GM19240 (cell line): ENCODE results near the gene CHD3.
"Not testable (repeated sequence)": the region's sequence is repeated elsewhere in the genome, so short reads cannot be mapped to it uniquely, and the experiment has no call there.

Experiments used
- DNase-seq: peaks from one replicate; pipeline ENCODE4 v3.0.0; 2011; ENCODE audit warnings: low spot score; ENCODE audit not compliant: insufficient read length

CHD3 gene

GRCh38 chr17:7849751-7850504, 38.7 kb upstream of the CHD3 start:
- no peak for DNase-seq

- DNase-seq = no peak
These were observed 37.7 kb upstream of the CHD3 start for GRCh38 chr17:7850701-7851437.

DNA sequence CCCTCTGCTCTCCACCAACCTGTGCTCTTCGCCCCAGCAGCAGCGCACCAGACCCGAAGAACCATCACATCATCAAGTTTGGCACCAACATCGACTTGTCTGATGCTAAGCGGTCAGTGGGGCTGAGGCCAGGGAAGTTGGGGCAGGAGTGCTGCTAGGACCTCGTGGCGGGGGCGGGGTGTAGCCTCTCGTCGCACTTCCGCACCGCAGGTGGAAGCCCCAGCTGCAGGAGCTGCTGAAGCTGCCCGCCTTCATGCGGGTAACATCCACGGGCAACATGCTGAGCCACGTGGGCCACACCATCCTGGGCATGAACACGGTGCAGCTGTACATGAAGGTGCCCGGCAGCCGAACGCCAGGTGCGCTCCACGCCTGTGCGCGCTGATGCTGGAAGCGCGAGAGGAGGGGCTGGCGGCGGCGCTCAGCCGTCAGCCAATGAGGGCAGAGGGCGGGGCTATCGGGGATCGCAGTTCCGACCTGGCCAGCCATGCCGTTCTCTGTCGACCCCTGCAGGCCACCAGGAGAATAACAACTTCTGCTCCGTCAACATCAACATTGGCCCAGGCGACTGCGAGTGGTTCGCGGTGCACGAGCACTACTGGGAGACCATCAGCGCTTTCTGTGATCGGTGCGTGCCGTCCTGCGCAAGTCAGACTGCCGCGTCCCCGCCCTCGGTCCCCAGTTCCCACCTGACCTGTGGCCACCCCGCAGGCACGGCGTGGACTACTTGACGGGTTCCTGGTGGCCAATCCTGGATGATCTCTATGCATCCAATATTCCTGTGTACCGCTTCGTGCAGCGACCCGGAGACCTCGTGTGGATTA, 36.9 kb upstream of the CHD3 start:
- peak; percentile 92 for DNase-seq

DNA sequence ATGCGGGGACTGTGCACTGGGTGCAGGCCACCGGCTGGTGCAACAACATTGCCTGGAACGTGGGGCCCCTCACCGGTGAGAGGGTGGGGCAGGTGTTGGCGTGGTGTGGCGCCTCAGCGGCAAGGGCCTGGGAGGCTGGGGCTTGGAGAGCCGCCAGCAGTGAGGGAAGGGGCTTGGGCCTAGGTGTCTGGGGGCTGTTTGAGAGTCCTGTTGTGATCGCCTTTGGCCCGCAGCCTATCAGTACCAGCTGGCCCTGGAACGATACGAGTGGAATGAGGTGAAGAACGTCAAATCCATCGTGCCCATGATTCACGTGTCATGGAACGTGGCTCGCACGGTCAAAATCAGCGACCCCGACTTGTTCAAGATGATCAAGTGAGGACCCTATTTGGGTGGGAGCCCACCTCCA, 36.3 kb upstream of the CHD3 start:
- DNase-seq = no peak

DNA sequence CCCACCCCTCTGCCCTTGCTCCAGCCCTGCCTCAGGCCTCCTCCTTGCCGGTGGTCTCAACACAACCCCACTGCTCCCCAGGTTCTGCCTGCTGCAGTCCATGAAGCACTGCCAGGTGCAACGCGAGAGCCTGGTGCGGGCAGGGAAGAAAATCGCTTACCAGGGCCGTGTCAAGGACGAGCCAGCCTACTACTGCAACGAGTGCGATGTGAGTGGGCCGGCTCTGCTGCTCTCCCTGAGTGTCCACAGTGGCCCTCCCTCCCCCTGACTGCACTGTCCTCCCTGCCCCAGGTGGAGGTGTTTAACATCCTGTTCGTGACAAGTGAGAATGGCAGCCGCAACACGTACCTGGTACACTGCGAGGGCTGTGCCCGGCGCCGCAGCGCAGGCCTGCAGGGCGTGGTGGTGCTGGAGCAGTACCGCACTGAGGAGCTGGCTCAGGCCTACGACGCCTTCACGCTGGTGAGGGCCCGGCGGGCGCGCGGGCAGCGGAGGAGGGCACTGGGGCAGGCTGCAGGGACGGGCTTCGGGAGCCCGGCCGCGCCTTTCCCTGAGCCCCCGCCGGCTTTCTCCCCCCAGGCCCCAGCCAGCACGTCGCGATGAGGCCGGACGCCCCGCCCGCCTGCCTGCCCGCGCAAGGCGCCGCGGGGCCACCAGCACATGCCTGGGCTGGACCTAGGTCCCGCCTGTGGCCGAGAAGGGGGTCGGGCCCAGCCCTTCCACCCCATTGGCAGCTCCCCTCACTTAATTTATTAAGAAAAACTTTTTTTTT, 35.5 kb upstream of the CHD3 start:
- DNase-seq = no peak

GRCh38 chr17:7853691-7854038, 34.9 kb upstream of the CHD3 start:
- DNase-seq = no peak

DNA sequence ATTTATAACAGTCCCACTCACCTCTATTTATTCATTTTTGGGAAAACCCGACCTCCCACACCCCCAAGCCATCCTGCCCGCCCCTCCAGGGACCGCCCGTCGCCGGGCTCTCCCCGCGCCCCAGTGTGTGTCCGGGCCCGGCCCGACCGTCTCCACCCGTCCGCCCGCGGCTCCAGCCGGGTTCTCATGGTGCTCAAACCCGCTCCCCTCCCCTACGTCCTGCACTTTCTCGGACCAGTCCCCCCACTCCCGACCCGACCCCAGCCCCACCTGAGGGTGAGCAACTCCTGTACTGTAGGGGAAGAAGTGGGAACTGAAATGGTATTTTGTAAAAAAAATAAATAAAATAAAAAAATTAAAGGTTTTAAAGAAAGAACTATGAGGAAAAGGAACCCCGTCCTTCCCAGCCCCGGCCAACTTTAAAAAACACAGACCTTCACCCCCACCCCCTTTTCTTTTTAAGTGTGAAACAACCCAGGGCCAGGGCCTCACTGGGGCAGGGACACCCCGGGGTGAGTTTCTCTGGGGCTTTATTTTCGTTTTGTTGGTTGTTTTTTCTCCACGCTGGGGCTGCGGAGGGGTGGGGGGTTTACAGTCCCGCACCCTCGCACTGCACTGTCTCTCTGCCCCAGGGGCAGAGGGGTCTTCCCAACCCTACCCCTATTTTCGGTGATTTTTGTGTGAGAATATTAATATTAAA, 34.4 kb upstream of the CHD3 start:
- no peak for DNase-seq

- DNase-seq = no peak
These were observed 33.5 kb upstream of the CHD3 start, which contains the start of gene TMEM88 for GRCh38 chr17:7854851-7855659. Gene TMEM88 (plus strand): TSS chr17:7855066. CDS start chr17:7855075, 9 bp downstream.

GRCh38 chr17:7855660-7856010, 33.0 kb upstream of the CHD3 start:
- DNase-seq = no peak

- DNase-seq = no peak
These were observed 32.4 kb upstream of the CHD3 start for GRCh38 chr17:7856011-7856810.

- peak; percentile 95 for DNase-seq
These were observed 31.5 kb upstream of the CHD3 start, which contains the start of gene NAA38 for GRCh38 chr17:7856811-7857712. Gene NAA38 (minus strand): TSS chr17:7857559. CDS start chr17:7857463, 96 bp downstream.

- DNase-seq = peak; percentile 57
These were observed 30.7 kb upstream of the CHD3 start, which contains the start of gene CYB5D1 for GRCh38 chr17:7857713-7858521. Gene CYB5D1 (plus strand): TSS chr17:7858003. CDS start chr17:7858135, 132 bp downstream.

GRCh38 chr17:7858522-7858810, 30.1 kb upstream of the CHD3 start:
- DNase-seq = no peak

GRCh38 chr17:7859028-7859427, 29.6 kb upstream of the CHD3 start:
- DNase-seq = no peak

DNA sequence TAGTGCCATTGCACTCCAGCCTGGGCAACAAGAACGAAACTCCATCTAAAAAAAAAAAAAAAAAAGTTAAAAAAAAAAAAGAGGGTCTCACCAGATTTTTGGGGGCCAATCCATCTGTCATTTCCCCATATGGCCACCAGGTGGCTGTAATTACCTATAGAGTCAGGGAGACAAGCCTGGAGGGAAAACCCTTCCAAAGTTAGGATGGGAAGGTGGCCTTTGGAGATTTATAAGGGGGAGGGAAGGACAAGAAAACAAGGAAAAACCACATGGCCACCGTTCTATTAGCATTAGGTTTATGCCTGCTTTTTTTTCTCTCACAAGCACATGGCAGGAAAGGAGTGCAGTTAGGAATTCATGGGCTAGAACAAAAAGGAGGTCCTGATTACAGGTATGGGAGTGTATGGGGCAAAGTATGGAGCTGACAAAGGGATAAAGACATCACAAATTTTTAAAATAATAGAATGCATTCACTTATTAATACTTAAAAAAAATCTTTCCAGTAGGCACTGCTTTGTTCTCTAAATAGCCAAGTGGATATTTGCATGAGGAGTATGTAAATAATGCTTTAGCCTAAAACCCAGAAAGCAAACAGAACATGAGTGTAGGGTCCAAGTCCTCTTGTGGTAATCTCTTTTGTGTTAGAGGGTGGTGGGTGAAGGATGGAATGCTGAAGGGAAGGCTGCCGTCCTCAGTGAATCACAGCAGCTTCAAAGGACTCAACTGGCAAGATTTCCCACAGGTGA, 25.7 kb upstream of the CHD3 start:
- DNase-seq = no peak

DNA sequence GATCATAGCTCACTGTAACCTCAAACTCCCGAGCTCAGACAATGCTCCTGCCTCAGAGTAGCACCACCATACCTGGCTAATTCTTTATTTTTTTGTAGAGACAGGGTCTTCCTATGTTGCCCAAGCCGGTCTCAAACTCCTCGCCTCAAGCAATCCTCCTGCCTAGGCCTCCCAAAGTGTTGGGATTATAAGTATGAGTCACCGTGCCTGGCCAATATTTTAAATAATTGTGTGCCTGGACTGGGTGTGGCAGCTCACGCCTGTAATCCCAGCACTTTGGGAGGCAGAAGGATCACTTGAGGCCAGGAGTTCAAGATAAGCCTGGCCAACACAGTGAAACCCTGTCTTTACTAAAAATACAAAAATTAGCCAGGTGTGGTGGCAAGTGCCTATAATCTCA, 24.2 kb upstream of the CHD3 start:
- not testable (repeated sequence) for DNase-seq
